HG03558 (cell line): ENCODE data around the gene KHDC1.
A peak's percentile ranks its signal among the peaks of the same experiment; 100 is the strongest.
"Not testable (repeated sequence)": the region's sequence is repeated elsewhere in the genome, so short reads cannot be mapped to it uniquely, and the experiment has no call there.

Experiments
- ATAC-seq: cut with Tn5 transposase; IDR thresholded peaks from one replicate; pipeline ENCODE4 v1.9.1; 2021; ENCODE audit warnings: moderate number of reproducible peaks; ENCODE audit not compliant: unreplicated experiment; ENCODE audit errors: extremely low read depth

Gene KHDC1, protein sequence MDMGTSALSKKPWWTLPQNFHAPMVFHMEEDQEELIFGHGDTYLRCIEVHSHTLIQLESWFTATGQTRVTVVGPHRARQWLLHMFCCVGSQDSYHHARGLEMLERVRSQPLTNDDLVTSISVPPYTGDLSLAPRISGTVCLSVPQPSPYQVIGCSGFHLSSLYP

DNA sequence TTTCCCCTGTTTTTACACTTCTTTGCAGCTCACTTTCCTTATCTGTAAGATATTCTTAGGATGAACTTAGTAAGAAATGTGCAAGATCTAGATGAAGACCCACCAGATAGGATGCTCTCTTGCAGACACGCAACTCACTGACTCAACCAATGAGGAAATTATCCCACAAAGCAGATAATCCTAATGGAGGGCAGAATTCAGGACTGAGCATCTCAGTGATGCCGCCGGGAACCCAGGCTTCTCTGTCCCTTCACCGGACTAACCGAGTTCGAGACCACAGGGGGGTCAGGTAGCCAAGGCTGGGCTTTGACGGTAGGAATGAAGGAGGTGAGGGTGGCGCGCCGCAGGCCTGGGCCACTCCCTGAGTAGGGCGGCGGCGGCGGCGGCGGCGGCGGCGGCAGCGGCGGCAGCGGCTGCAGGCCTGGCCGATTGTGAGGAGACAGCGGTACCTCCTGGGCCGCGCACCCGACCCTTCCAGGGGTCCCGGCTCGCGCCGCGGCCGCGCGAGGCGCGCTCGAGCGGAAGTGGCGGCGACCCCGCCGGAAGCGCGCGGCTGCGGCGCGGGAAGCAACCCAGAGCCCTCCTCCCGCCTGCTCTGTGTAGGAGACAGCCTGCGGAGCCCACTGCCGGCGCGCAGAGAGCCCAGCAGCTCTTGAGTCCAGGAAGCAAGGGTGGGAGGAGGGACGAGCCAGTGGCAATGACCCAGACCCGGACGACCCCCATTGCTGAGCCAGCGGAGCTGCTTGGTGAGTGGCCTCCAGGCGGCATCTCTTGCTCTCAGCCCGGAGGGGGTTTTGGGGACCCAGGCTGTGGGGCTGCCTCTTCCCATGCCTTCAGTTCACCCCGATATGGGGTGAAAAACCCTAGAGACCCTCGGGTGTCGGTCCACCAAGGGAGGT lies at the start of gene KHDC1:
TSS of gene KHDC1 (minus strand) at position 526 of the 899 bp plus-strand sequence. CDS start 20,679 bp downstream, outside the sequence.
- peak; percentile 94 for ATAC-seq

DNA sequence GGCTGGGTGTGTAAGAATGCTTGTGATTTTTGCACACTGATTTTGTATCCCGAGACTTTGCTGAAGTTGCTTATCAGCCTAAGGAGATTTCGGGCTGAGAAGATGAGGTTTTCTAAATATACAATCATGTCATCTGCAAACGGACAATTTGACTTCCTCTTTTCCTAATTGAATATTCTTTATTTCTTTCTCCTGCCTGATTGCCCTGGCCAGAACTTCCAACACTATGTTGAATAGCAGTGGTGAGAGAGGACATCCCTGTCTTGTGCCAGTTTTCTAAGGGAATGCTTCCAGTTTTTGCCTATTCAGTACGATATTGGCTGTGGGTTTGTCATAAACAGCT lies 47.5 kb upstream of the KHDC1 start:
- not testable (repeated sequence) for ATAC-seq

DNA sequence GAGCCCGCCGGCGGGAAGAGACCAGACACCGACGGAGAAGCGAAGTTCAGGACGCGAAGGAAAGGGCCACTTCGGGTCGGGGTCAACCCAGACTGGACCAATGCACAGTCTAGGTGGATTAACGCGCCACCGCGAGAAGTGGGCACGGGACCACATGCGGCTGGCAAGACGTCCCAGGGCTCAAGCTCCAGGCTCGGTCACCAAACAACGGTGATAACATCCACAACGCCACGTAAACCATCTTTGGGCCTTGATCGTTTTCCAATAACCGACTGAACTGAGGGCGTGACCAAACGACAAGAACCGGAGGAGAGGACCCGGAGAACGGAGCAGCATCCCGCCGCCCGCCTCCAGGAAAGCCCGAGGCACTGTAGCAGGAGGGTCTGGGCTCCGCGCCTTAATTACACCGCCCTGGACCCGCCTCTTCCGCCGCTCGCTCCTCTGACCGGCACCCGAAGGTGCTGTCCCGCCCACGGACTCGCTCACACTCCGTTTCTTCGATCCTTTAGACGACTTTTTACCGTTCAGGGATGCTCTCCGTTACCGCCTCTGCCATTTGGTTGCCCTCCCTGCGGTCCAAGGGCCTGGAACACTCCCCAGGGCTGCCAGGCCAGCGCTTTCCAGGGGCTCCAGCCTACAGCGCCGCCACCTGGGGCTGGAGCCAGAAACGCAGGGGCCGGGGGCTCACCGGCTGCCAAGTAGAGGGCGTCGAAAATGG lies 46.9 kb upstream of the KHDC1 start:
- peak; percentile 89 for ATAC-seq

DNA sequence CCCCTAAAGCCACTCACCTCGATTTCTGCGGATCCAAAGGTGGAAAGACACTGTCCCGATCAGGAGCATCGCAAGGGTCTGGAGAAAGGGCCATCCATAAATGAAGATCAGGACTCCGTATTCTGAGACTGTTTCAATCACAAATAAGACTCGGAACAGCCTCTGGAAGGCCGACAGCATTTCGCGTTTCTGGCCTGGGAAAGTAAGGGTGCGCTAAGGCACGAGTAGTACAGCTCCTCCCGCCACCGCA lies 46.5 kb upstream of the KHDC1 start:
- ATAC-seq: no peak

DNA sequence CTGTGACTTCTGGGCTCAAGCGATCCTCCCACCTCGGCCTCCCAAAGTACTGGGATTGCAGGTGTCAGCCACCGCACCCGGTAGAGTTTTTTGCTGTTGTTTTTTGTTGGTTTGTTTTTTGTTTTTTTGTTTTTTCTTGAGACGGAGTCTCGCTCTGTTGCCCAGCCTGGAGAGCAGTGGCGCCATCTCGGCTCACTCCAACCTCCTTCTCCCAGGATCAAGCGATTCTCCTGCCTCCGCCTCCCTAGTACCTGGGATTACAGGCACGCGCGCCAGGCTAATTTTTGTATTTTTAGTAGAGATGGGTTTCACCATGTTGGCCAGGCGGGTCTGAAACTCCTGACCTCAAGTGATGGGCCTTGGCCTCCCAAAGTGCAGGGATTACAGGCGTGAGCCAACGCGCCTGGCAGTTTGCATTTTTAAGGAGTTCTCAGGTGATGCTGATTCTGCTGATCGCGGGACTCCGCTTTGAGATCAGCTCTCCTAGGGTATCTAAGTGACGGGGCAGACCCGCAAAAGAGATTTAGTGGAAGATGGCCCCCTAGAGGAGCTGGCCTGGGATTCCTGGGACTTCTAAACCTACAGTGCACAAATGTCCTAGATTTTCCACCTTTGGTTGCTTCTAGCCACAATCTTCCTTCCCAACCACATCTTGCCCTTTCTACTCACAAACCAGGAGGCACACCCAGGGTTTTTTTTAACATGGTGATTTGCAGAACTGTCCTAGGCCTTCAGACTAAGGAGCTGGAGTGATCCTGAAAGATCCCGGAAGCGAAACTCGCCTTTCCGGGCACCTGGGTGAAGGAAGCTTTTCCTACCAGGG lies 45.9 kb upstream of the KHDC1 start:
- no peak for ATAC-seq

DNA sequence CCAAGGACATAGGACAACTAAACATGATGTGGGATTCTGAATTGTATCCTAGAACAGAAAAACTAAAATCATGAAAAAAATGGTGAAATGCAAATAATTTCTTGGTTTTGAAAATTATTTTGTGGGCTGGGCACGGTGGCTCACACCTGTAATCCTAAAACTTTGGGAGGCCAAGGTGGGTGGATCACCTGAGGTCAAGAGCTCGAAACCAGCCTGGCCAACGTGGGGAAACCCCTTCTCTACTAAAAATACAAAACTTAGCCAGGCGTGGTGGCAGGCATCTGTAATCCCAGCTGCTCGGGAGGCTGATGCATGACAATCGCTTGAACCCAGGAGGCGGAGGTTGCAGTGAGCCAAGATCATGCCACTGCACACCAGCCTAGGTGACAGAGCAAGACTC lies 40.8 kb upstream of the KHDC1 start:
- ATAC-seq: not testable (repeated sequence)

DNA sequence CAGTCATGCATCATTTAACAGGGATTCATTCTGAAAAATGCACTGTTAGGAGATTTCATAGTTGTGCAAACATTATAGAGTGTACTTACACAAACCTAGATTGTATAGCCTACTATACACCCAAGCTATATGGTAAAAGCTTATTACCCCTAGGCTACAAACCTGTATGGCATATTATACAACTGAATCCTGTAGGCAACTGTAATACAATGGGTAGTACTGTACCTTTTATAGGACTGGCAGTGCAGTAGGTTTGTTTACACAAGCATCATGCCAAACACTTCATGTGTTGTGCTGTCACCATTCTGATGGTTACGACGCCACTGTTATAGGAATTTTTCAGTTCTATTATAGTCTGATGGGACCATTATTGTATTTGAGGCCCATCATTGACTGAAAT lies 39.3 kb upstream of the KHDC1 start:
- ATAC-seq: no peak

DNA sequence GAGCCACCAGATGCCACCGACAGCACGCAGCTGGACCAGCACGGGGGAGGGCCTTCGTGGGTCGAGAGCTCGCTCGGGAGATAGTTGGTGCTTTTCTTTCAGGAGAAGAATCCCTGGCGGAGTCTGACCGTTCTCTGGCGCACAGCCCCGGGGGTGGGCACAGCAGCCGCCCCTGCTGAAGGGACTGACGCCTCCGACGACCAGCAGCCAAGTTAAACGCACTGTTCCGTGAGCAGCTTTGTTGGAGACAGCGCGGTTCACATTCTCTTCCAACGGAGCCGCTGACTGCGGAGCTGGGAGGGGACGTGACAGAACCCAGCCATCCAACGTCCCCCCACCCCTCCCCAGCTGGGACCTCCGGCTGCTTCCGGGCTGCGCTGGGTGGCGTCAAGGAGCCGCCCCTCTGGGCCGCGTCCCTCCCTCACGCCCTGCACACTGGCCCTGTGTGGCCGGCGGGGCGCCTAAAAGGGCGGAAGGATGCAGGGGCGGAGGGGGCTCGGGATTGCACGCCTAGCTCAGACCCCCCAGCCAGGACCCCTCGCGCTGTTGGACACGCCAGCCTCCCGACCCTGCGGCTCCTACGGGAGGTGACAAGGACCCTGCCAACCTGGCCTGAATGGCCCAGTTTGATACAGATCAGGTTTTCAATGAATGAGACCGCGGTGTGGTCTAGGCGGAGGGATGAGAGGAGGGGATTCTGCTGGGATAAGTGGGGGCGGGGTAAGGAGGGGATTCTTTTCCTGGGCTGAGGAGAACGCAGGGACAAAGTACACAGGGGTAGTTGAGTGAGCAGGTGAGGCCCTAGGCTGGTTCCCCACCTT lies 36.4 kb upstream of the KHDC1 start:
- no peak for ATAC-seq

DNA sequence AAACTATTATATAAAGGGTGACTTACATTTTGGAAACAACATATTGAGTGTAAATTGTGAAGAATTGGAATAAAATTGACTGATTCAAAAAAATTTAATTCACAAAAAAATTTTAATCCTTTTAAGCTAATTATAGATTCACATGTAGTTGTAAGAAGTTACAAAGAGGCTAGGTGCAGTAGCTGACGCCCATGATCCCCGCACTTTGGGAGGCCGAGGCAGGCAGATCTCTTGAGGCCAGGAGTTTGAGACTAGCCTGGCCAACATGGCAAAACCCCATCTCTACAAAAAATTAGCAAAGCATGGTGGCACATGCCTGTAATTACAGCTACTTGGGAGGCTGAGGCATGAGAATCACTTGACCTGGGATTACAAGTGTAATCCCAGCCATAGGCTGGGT lies 30.3 kb upstream of the KHDC1 start:
- ATAC-seq: no peak

DNA sequence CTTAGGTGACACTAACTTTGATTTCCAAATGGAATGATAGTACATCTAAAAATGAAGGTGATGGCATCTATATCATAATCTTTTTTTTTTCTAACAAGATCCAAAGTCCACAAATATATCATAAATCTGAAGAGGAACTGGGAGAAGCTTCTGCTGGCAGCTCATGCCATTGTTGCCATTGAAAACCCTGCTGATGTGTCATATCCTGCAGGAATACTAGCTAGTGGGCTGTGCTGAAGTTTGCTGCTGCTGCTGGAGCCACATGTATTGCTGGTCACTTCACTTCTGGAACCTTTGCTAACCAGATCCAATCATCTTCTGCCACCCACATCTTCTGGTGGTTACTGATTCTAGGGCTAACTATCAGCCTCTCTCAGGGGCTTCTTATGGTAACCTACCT lies 27.4 kb upstream of the KHDC1 start:
- no peak for ATAC-seq

DNA sequence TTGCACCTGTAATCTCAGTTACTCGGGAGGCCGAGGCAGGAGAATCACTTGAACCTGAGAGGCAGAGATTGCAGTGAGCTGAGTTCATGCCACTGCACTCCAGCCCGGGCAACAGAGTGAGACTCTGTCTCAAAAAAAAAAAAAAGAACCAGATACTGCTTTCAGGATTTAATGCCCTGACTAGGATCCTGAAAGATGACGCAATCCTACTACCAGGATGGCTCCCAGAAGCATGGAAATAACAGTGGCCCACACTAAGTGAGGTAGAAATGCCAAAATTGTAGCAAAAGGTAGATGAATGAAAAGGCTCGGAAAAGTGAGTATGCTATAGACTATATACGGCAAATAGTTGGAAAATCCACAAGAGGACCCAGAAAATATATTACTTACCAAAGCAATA lies 23.8 kb upstream of the KHDC1 start:
- ATAC-seq: no peak

DNA sequence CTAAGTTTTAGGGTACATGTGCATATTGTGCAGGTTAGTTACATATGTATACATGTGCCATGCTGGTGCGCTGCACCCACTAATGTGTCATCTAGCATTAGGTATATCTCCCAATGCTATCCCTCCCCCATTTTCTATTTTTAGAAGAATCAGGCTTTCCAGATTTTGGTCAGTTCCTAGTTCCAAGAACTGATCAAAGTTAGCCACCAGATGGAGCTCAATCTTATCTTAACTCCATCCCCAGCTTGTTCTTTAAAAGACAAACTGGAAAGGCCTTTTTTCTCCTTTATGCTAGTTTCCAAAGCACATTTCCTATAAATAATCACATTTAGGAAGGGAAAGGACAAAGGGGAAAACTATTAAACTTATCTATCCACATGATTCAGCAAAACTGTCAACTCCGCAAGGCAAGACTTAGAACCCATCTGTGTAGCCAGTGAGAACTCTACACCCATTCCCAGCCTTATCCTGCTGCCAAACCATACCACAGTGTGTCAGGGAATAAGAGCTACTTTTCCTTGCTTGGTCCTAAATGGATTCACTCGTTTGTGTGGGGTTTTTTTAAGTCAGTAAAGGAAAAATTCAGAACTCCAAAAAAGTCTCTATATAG lies 22.8 kb upstream of the KHDC1 start:
- no peak for ATAC-seq

DNA sequence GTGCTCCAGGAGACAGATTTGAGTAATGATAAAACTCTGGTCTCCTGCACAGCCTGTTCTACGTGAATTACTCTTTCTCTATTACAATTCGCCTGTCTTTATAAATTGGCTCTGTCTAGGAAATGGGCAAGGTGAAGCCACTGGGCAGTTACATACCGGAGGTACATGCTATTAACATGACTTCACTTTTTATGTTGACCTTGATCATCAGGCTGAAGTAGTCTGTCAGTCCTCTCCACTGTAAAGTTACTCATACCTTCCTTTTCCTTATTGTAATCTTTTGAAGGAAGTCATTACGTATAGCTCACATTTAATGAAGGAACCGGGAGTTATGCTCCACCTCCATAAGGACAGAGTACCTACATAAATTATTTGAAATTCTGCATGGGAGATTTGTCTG lies 19.9 kb upstream of the KHDC1 start:
- no peak for ATAC-seq

DNA sequence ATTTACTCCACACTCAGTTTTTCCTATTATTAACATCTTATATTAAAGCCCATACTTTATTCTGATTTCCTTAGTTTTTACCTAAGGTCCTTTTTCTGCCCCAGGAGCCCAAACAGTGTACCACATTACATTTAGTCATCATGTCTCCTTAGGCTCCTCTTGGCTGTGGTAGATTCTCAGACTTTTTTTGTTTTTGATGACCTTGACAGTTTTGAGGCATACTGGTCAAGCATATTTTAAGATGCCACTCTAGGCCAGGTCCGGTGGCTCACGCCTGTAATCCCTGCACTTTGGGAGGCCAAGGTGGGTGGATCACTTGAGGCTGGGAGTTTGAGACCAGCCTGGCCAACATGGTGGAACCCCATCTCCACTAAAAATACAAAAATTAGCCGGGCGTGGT lies 18.7 kb upstream of the KHDC1 start:
- not testable (repeated sequence) for ATAC-seq

DNA sequence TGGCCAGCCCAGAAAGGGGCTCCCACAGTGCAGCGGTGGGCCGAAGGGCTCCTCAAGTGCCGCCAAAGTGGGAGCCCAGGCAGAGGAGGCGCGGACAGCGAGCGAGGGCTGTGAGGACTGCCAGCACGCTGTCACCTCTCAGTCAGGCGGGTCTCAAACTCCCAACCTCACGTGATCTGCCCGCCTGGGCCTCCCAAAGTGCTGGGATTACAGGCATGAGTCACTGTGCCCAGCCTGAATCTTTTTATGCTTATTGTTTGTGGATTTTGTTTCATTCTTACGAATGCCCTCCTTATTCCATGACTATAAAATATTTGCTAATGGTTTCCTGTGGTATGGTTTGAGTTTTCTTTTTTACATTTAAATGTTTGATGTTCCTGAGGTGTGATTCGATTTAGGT lies 6.3 kb upstream of the KHDC1 start:
- ATAC-seq: not testable (repeated sequence)

DNA sequence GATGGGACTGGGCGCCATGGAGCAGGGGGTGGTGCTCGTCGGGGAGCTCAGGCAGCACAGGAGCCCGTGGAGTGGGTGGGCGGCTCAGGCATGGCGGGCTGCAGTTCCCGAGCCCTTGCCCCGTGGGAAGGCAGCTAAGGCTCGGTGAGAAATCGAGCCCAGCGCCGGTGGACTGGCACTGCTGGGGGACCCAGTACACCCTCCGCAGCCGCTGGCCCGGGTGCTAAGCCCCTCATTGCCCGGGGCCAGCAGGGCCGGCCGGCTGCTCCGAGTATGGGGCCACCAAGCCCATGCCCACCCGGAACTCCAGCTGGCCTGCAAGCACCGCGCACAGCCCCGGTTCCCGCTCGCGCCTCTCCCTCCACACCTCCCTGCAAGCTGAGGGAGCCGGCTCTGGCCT lies 5.9 kb upstream of the KHDC1 start:
- ATAC-seq: not testable (repeated sequence)

DNA sequence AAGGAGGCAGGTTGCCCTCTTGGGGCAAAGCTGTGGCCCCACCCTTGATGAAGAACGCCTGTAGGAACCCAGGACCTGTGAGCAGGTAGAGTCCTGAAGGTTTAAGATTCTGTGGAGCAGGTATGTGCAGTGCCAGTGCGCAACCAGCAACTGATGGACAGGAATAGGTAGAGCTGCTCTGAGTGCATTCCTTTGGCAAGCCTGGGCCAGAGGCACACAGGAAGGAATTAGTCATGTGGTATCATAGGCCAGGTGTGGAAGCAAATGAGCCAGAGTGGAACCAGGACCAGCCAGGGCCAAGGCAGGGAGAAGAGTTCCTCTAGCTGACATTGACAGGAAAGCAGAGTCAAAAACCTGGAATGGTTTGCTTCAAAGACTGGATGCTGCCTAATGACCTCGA lies 1.4 kb upstream of the KHDC1 start:
- ATAC-seq: no peak

DNA sequence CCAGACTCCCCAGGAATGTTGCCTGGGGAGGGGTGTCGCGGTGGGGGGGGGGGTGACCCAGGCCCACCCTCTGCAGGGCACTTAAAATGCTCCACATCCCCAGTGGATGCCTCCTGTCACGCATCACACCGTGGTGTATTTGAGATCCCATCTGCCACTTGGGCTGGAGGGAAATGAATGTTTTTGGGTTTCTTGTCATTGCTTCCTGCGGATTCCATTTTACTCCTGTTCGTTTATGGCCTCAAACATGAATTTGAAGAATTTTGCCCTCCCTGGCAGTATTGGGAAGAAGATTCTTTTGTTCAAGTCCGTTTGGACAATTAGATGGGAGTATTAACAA lies 544 bp upstream of the KHDC1 start:
- ATAC-seq: no peak

DNA sequence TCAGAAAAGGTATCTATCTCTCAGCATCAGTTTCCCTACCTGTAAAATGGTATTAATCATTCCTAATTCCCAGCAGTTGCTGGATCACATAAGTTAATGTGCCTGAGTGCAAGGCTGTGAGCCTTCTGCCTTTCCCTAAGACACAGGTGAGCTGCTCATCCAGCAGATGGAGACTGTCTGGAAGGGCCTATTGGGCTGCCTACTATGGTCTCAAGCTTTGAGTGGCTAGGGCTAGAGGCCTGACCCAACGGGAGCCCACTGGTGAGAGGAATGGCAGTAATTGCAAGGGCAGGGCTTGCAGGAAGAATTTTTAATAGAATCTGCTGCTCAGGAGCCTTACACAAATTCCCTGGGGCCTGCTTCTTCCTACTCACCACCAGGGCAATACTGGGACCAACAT lies 4.3 kb downstream of the KHDC1 start:
- ATAC-seq: no peak

DNA sequence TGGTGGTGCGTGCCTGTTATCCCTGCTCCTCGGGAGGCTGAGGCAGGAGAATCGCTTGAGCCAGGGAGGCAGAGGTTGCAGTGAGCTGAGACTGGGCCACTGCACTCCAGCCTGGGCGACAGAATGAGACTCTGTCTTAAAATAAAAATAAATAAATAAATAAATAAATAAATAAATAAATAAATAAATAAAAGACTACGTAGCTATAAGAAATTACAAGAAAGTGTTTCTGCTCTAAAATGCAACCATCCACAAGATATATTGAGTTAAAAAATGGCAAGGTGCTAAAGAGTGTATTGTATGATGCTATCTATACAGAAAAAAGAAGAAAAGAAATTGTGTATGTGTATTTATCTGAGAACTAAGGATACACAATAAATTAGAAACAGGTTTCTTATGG lies 8.7 kb downstream of the KHDC1 start:
- ATAC-seq: not testable (repeated sequence)
